Measurements from ENCODE around the gene GJB2. TPM values are rescaled to one million over a fixed set of nuclear protein-coding genes. Genes with fewer than 3 reads are reported as not detected.

Gene GJB2
- polyA plus RNA-seq, 1 experiment, result 3.0 TPM

- Histone ChIP-seq H3K27ac (ENCODE audit: low read depth, low read length) (no peak overlapping the region), H3K9me3 (ENCODE audit: control insufficient read depth, insufficient read depth, low read length) (no peaks in the 10 kb centered on the region; the same call in 1 of the 2 replicates), H3K4me3 (ENCODE audit: low read depth, low read length) (peak overlapping the region; percentile 36), H3K27me3 (ENCODE audit: control insufficient read depth, insufficient read depth, low read length) (peaks cover 49% of the 10 kb centered on the region)
- TF ChIP-seq CTCF (IDR thresholded peaks at IDR 0.05; ENCODE audit: low read depth, low read length), result 0 out of 2 replicates have a peak, but pooled peaks have one; percentile 4
- DNase-seq (ENCODE audit: low read depth, low spot score), result no peak
- CTCF ChIA-PET, result no interaction called here
- POLR2A ChIA-PET, result no interaction called here
These were observed 596 bp upstream of the GJB2 start for GRCh38 chr13:20193162-20193906.

- Histone ChIP-seq H3K4me3 (ENCODE audit: low read depth, low read length) (peak overlapping the region; percentile 51), H3K9me3 (ENCODE audit: control insufficient read depth, insufficient read depth, low read length) (no peaks in the 10 kb centered on the region; the same call in 1 of the 2 replicates), H3K27me3 (ENCODE audit: control insufficient read depth, insufficient read depth, low read length) (peaks cover 45% of the 10 kb centered on the region), H3K27ac (ENCODE audit: low read depth, low read length) (no peak overlapping the region)
- ChIA-PET POLR2A (no interaction called here), CTCF (interaction anchor here (0.8 to 1.9 kb wide), 2 partner anchors 10 kb away, joined by 5 to 16 read pairs; no protein-coding TSS in a partner anchor)
- no peak for TF ChIP-seq CTCF (IDR thresholded peaks at IDR 0.05; ENCODE audit: low read depth, low read length)
- no peak for DNase-seq (ENCODE audit: low read depth, low spot score)
These were observed 441 bp downstream of the GJB2 start for GRCh38 chr13:20192158-20192835.

GRCh38 chr13:20191311-20192157 lies 1.2 kb downstream of the GJB2 start:
- Histone ChIP-seq H3K27me3 (ENCODE audit: control insufficient read depth, insufficient read depth, low read length) (peaks cover 48% of the 10 kb centered on the region), H3K9me3 (ENCODE audit: control insufficient read depth, insufficient read depth, low read length) (no peaks in the 10 kb centered on the region; the same call in 1 of the 2 replicates), H3K27ac (ENCODE audit: low read depth, low read length) (no peak overlapping the region), H3K4me3 (ENCODE audit: low read depth, low read length) (peak overlapping the region; percentile 51)
- TF ChIP-seq CTCF (IDR thresholded peaks at IDR 0.05; ENCODE audit: low read depth, low read length), result no peak
- ChIA-PET CTCF (interaction anchor here (0.8 to 1.9 kb wide), 3 partner anchors 9 to 637 kb away, joined by 5 to 16 read pairs (median 5); no protein-coding TSS in a partner anchor), POLR2A (interaction anchor here (1.1 kb wide), 1 partner anchor 16 kb away, joined by 3 read pairs; no protein-coding TSS in a partner anchor)
- no peak for DNase-seq (ENCODE audit: low read depth, low spot score)

DNA sequence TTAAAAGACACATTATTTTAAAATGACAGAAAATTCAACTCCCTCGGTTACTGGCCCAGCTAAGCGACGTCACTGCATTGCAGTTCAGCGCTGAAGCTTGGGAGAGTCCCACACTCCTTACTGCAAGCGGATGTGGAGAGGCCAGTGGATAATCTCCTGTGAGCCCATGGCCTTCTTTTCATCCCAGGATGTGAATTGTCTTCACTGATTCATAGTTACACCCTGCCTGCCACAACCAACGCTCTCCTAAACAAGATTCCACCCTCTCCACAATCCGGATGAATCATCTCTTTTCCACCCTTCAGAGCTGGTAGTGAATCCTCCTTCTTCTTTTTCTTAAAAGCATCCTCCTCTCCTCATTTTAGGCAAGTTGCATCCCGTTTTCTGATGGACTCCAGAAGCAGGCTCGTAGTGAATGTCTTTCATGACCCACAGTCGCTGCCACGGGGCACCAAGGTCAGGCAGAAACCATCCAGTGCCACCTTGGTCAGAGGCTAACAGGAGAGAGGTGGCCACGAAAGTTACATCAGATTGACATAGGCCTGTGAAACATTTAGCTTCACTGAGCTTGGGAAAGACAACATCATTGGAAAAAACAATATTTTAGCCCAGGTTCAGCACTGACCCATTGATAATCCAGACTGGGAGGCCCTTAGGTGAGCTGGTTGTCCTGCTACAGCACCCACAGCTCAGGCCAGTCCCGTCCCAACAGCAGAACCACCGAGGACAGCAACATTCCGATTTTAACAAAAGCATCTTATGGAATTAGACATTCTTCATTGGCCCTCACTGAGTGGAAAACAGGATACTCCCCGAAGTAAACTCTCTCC lies 2.0 kb downstream of the GJB2 start:
- POLR2A ChIA-PET, result interaction anchor here (0.6 to 1.1 kb wide), 2 partner anchors 15 to 581 kb away, joined by 3 read pairs; no protein-coding TSS in a partner anchor
- CTCF ChIA-PET, result interaction anchor here (1.1 to 1.9 kb wide), 2 partner anchors 8 to 638 kb away, joined by 5 to 16 read pairs; no protein-coding TSS in a partner anchor

More for the DNA sequence above, 2.0 kb downstream of the GJB2 start:
- no peaks in the 10 kb centered on the region; the same call in 1 of the 2 replicates for H3K9me3 ChIP-seq (ENCODE audit: control insufficient read depth, insufficient read depth, low read length)
- H3K27ac ChIP-seq (ENCODE audit: low read depth, low read length), result peak overlapping the region; percentile 31
- no peak for TF ChIP-seq CTCF (IDR thresholded peaks at IDR 0.05; ENCODE audit: low read depth, low read length)
- DNase-seq (ENCODE audit: low read depth, low spot score), result peak; percentile 39
- H3K27me3 ChIP-seq (ENCODE audit: control insufficient read depth, insufficient read depth, low read length), result peaks cover 43% of the 10 kb centered on the region
- H3K4me3 ChIP-seq (ENCODE audit: low read depth, low read length), result no peak overlapping the region
